Dedifferentiated amniotic fluid mesenchymal stem cell (primary cell): Measurements from ENCODE around the gene GLYATL2.

Source experiments
- DNase-seq: peaks from one replicate; pipeline ENCODE4 v3.0.0-alpha.2; 2016; ENCODE audit errors: extremely low spot score

Gene GLYATL2

GRCh38 chr11:58844361-58845005, at the start of gene GLYATL2:
Gene GLYATL2 (minus strand): TSS chr11:58844704. CDS start chr11:58839612, 5,092 bp downstream.
- no peak for DNase-seq

- no peak for DNase-seq
Observed at GRCh38 chr11:58893899-58894298, 49.4 kb upstream of the GLYATL2 start.

- DNase-seq, result no peak
Observed at GRCh38 chr11:58888579-58888978, 44.1 kb upstream of the GLYATL2 start.

- DNase-seq, result no peak
Observed at GRCh38 chr11:58887452-58887851, 42.9 kb upstream of the GLYATL2 start.

GRCh38 chr11:58880625-58881024, 36.1 kb upstream of the GLYATL2 start:
- DNase-seq, result no peak

GRCh38 chr11:58880166-58880565, 35.7 kb upstream of the GLYATL2 start:
- DNase-seq, result no peak

- DNase-seq, result no peak
Observed at GRCh38 chr11:58867556-58867955, 23.1 kb upstream of the GLYATL2 start.

GRCh38 chr11:58866788-58867187, 22.3 kb upstream of the GLYATL2 start:
- DNase-seq, result no peak

- DNase-seq, result no peak
Observed at GRCh38 chr11:58864335-58864734, 19.8 kb upstream of the GLYATL2 start.

- no peak for DNase-seq
Observed at GRCh38 chr11:58863697-58864096, 19.2 kb upstream of the GLYATL2 start.

GRCh38 chr11:58861533-58861932, 17.0 kb upstream of the GLYATL2 start:
- no peak for DNase-seq

GRCh38 chr11:58856806-58857205, 12.3 kb upstream of the GLYATL2 start:
- DNase-seq, result no peak

- DNase-seq, result no peak
Observed at GRCh38 chr11:58845386-58845785, 882 bp upstream of the GLYATL2 start.

- DNase-seq, result no peak
Observed at GRCh38 chr11:58837707-58838388, 6.7 kb downstream of the GLYATL2 start.

GRCh38 chr11:58832056-58832645, 12.4 kb downstream of the GLYATL2 start:
- DNase-seq, result no peak

GRCh38 chr11:58830673-58831301, 13.7 kb downstream of the GLYATL2 start:
- DNase-seq, result no peak

- DNase-seq, result peak; percentile 78
Observed at GRCh38 chr11:58829786-58830185, 14.7 kb downstream of the GLYATL2 start.

GRCh38 chr11:58813693-58814092, 30.8 kb downstream of the GLYATL2 start:
- no peak for DNase-seq

GRCh38 chr11:58811499-58811898, 33.0 kb downstream of the GLYATL2 start:
- DNase-seq, result no peak

GRCh38 chr11:58807343-58807742, 37.2 kb downstream of the GLYATL2 start:
- no peak for DNase-seq

GRCh38 chr11:58805065-58805464, 39.4 kb downstream of the GLYATL2 start:
- DNase-seq, result no peak

- DNase-seq, result no peak
Observed at GRCh38 chr11:58801974-58802545, 42.4 kb downstream of the GLYATL2 start.
